Measurements from ENCODE around the gene NNAT.
"Not testable (repeated sequence)": the region's sequence is repeated elsewhere in the genome, so short reads cannot be mapped to it uniquely, and the experiment has no call there.

NNAT gene, protein sequence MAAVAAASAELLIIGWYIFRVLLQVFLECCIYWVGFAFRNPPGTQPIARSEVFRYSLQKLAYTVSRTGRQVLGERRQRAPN

GRCh38 chr20:37521061-37521771 is at the start of gene NNAT:
Gene NNAT, plus strand, starts transcription at chr20:37521250. Its CDS starts 82 bp downstream, at chr20:37521332.
- DNase-seq (ENCODE audit: low read depth in 2 of 2): no peak

DNA sequence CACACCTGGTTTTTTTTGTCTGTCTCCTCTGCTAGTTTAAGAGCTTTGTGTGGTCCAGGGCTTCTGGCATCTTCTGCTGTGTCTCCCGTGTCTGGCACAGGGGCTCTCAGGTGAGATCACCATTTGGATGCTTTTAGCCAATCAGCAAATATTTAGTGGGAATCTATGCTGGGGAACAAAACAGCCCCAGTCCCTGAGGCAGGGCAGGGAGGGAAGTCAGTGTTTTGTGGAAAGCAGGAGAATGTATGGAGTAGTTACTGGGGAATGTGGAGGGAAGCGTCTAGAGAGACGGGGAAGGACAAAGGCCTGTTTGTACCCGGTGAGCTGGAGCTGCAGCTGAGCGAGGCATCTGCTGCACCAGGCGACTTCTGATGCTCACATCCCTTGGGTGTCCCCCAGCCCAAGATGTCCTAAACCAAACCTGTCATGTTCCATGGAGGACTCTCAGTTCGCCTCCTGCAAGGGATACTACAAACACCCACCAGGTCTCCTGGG is 49.3 kb upstream of the NNAT start:
- DNase-seq (ENCODE audit: low read depth in 2 of 2): no peak

GRCh38 chr20:37472435-37472834 is 48.6 kb upstream of the NNAT start:
- DNase-seq (ENCODE audit: low read depth in 2 of 2): not testable (repeated sequence)

GRCh38 chr20:37473249-37474000 is 47.6 kb upstream of the NNAT start:
- DNase-seq (ENCODE audit: low read depth in 2 of 2): no peak

- DNase-seq (ENCODE audit: low read depth in 2 of 2): no peak
Observed at GRCh38 chr20:37474386-37474785, 46.7 kb upstream of the NNAT start.

DNA sequence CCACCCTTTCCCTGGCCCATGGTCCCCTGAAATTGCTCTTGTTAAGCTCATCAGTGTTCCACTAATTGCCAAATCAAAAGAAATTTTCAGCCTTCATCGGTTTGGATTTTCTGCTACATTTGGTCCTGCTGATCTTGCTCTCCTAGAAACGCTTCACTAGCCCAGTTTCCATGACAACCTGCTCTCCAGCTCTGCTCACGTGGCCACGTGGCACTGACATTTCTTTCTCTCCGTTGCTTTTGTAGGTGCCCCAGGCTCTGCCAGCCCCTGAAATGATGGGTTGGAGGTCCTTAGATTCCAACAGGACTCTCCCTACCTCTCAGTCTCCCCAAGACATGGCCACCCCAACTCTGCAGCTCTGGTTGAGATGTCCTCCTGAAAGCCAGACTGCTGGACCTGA is 45.8 kb upstream of the NNAT start:
- DNase-seq (ENCODE audit: low read depth in 2 of 2): no peak

GRCh38 chr20:37477041-37477440 is 44.0 kb upstream of the NNAT start:
- no peak for DNase-seq (ENCODE audit: low read depth in 2 of 2)

GRCh38 chr20:37479266-37479665 is 41.8 kb upstream of the NNAT start:
- DNase-seq (ENCODE audit: low read depth in 2 of 2): no peak

DNA sequence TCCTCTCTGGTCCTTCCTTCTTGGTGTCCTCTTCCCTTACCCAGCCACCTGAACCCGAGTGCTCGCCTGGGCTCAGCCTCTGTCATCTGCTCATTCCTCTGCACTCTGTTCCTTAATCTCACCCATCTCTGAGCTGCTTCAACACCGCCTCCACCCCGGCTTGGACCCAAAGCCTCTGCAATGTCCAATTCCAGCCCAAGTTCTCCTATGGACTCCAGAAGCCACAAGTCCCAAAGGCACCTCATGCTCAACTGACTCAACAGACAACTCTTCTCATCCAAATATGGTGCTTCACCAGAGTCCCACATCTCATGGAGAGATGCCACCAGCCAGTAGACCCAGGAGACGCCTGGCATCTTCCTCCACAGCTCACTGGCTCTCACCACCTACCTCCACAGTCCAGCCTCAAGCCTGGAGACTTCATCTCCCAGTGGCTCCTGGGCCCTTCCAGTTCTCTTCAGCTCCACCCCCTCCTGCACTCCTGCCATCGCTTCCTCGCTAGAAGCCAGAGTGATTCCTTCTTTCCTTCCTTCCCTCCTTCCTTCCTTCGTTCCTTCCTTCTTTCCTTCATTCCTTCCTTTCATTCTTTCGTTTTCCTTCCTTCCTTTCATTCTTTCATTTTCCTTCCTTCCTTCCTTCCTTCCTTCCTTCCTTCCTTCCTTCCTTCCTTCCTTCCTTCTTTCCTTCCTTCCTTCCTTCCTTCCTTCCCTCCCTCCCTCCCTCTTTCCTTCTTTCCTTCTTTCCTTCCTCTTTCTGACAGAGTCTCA is 40.9 kb upstream of the NNAT start:
- no peak for DNase-seq (ENCODE audit: low read depth in 2 of 2)

DNA sequence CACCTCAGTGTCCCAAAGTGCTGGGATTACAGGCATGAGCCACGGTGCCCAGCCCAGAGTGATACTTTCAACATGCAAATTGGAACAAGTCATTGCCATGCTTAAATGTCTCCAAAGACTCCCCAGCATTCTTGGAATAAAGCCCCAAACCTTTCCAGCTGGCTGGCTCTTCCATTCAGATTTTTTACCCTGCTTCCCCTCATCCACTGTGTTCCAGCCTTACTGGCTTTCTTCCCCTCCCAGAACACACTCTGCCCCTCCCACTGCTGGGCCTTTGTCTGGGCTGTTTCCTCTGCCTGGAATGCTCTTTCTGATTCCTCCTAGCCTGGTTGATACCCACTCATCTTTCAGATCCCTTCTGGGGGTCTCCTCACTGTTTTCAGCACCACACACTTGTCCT is 40.1 kb upstream of the NNAT start:
- DNase-seq (ENCODE audit: low read depth in 2 of 2): no peak

DNA sequence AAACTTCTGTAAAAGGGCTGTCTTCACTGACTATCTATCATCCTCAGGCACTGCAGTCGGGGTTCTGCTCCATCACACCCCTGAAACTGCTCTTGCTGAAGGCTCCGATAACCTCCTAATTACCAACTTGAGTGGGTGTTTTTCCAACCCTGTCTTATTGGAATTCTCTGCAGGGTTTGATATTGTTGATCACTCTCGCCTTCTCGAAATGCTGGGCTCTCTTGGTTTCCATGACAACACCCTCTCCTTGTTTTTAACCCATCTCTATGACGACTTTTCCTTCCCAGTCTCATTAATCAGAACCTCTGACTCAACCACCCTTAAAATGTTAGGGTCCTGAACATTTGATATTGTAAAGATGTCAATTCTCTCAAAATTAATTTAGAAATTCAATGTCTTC is 39.4 kb upstream of the NNAT start:
- DNase-seq (ENCODE audit: low read depth in 2 of 2): no peak

GRCh38 chr20:37484331-37484730 is 36.7 kb upstream of the NNAT start:
- DNase-seq (ENCODE audit: low read depth in 2 of 2): no peak

- not testable (repeated sequence) for DNase-seq (ENCODE audit: low read depth in 2 of 2)
Observed at GRCh38 chr20:37486209-37486608, 34.8 kb upstream of the NNAT start.

DNA sequence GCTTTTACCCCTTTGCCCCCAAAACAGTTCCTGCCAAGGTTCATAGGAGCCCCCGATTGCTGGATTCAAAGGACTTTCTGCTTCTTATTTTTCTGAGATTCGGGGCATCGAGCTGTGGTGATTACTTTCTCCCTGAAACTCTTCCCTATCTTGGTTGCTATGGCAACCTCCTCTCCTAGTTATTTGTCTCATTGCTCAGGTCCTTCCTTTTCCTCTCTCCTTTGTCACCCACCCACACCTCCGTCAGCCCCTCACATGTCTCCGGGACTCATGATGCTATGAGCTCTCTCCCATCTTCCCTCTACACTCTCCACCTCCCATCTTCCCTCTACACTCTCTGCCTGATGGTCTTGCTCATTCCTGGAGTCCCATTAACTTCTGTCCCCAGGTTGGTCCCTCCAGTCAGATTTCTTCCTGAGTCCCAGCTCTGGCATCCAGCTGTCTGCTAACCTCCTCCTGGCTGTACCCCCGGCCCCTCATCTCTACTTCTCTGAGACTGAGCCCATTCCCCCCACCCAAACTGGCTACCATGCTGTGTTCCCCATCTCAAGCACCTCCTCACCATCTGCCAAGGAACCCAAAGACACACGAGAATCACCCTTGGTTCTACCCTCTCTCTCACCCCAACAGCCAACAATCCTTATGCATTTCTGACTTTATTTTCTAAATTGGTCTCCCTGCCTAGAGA is 30.2 kb upstream of the NNAT start:
- DNase-seq (ENCODE audit: low read depth in 2 of 2): no peak

DNA sequence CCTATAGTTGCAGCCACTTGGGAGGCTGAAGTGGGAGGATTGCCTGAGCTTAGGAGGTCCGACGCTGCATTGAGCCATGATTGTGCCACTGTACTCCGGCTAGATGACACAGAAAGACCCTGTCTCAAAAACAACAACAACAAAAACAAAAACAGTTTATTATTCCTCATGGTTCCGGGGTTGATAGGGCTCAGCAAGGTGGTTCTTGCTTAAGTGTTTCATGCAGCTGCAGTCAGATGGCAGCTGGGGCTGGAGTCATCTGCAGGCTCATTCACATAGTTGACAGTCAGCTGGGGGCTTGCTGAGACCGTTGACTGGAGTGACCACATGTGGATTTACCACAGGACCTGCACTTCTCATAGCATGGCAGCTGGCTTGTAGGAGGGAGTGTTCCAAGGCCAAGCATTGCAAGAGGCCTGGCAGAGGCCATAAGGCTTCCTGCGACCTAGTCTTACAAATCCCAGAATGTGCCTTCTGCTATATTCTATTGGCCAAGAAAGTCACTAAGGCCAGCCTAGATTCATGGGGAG is 28.9 kb upstream of the NNAT start:
- DNase-seq (ENCODE audit: low read depth in 2 of 2): no peak

DNA sequence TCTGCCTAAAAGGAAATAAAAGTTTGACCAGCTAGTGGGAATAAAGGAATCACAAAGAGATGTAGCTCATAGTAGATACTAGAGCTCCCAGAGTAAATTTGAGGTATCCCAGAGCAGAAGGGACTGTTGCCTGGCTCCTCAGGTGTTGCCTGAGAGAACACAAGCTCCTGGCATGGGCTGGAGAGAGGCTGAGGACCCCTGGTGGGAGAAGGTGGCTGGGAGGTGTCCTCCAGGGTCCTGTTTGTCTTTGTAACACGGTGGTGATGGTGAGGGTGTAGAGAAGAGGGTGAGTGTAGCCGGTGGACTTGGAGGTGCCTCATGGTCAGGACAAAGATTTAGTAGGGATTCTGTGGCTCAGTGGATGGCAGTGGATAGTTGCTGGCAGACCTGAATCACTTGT is 28.1 kb upstream of the NNAT start:
- no peak for DNase-seq (ENCODE audit: low read depth in 2 of 2)

DNA sequence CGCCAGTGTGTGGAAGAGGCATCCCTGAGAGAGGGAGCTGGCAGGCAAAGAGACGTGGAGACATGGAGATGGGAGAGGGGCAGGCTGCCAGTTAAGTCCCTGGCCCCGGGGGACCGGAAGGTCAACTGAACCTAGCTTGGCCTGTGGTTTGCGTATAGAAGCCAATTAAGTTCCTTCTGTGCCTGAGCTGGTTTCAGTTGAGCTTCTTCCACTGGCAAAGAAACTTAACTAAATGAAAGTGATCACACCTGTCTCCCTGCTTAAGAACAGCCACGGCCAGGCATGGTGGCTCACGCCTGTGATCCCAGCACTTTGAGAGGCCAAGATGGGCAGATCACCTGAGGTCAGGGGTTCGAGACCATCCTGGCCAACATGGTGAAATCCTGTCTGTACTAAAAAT is 26.7 kb upstream of the NNAT start:
- no peak for DNase-seq (ENCODE audit: low read depth in 2 of 2)

GRCh38 chr20:37494796-37495195 is 26.3 kb upstream of the NNAT start:
- DNase-seq (ENCODE audit: low read depth in 2 of 2): no peak

GRCh38 chr20:37498066-37498665 is 22.9 kb upstream of the NNAT start:
- DNase-seq (ENCODE audit: low read depth in 2 of 2): no peak

- no peak for DNase-seq (ENCODE audit: low read depth in 2 of 2)
Observed at GRCh38 chr20:37500311-37500710, 20.7 kb upstream of the NNAT start.

DNA sequence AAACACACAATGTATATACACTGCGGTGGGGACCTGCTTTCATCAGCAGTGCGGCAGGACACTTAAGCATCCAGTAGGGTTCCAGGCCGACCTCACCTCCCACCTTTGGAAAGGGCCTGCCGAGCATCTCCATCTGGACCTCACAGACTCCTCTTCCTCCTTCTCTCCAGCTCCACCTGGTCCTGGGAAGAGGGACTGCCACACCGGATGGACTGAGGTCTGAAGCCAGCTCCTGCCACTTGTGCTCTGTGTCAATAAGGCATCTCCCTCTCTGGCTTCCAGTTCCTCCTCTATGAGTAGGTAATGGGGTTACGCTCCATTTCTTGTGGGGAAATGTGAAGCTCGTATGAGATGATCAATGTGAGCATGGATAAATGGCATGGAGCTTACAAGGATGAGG is 19.1 kb upstream of the NNAT start:
- no peak for DNase-seq (ENCODE audit: low read depth in 2 of 2)
